Activated CD8-positive, alpha-beta T cell treated with anti-CD3 and anti-CD28 coated beads, Interleukin-2, amount 10 ng/mL, durations not matched to agents 7 days and 5 days (primary cell): ENCODE data around the gene SLIT3. TPM values are rescaled to one million over a fixed set of nuclear protein-coding genes. Genes with fewer than 3 reads are reported as not detected.

ENCODE experiments used
- ATAC-seq: fragments of 150-1000 bp; cut with Tn5 transposase; one replicate; pipeline ENCODE4 v1.10.0; 2021; ENCODE audit warnings: moderate library complexity
- CTCF ChIA-PET: fragments of 350-600 bp; sonication (Branson Sonifier 250); formaldehyde crosslinking; loops from one replicate; lab custom pipeline; 2021; ENCODE audit warnings: antibody characterized with exemption; lab: Charles Lee
- POLR2A ChIA-PET: fragments of 350-600 bp; sonication (Branson Sonifier 250); formaldehyde crosslinking; loops from one replicate; lab custom pipeline; 2021; ENCODE audit warnings: antibody characterized with exemption; lab: Charles Lee
- DNase-seq: peaks from one replicate; pipeline ENCODE4 v3.0.0-alpha.2; 2020
- H3K27ac Mint-ChIP-seq: one replicate; pipeline ENCODE4 v1.8.0; 2021; ENCODE audit warnings: mild to moderate bottlenecking, mixed read lengths
- H3K27me3 Mint-ChIP-seq: one replicate; pipeline ENCODE4 v1.8.0; 2021; ENCODE audit warnings: low read depth, mixed read lengths
- H3K36me3 Mint-ChIP-seq: one replicate; pipeline ENCODE4 v1.8.0; 2021; ENCODE audit warnings: low read depth, mixed read lengths
- H3K4me1 Mint-ChIP-seq: one replicate; pipeline ENCODE4 v1.8.0; 2021; ENCODE audit warnings: low read depth, mixed read lengths
- H3K4me3 Mint-ChIP-seq: one replicate; pipeline ENCODE4 v1.8.0; 2021; ENCODE audit warnings: mild to moderate bottlenecking, mixed read lengths
- H3K9me3 Mint-ChIP-seq: one replicate; pipeline ENCODE4 v1.8.0; 2022; ENCODE audit warnings: mixed read lengths; ENCODE audit not compliant: insufficient read depth
- total RNA-seq, 2 experiments: library from RNA; stranded (reverse); gene quantifications; one replicate each; pipeline ENCODE4 v1.2.3, GENCODE V29; 2021

SLIT3 gene
- total RNA-seq, 2 experiments from 2014 or later, result not detected

- Mint-ChIP-seq H3K4me1 (no peaks in the 10 kb centered on the region), H3K36me3 (no peaks in the 10 kb centered on the region), H3K9me3 (no peaks in the 10 kb centered on the region), H3K27ac (no peak overlapping the region), H3K4me3 (no peak overlapping the region), H3K27me3 (peaks cover 23% of the 10 kb centered on the region)
- POLR2A ChIA-PET, result no interaction called here
- CTCF ChIA-PET, result no interaction called here
- ATAC-seq, result no peak
- no peak for DNase-seq
These were observed 4.4 kb downstream of the SLIT3 start for GRCh38 chr5:169296419-169297143.

GRCh38 chr5:169295306-169295705, 5.6 kb downstream of the SLIT3 start:
- ChIA-PET CTCF (no interaction called here), POLR2A (no interaction called here)
- DNase-seq, result no peak
- no peak for ATAC-seq
- Mint-ChIP-seq H3K9me3 (no peaks in the 10 kb centered on the region), H3K27me3 (peaks cover 17% of the 10 kb centered on the region), H3K4me1 (no peaks in the 10 kb centered on the region), H3K27ac (no peak overlapping the region), H3K4me3 (no peak overlapping the region), H3K36me3 (no peaks in the 10 kb centered on the region)

- Mint-ChIP-seq H3K4me3 (no peak overlapping the region), H3K4me1 (no peaks in the 10 kb centered on the region), H3K36me3 (no peaks in the 10 kb centered on the region), H3K27me3 (peaks cover 11% of the 10 kb centered on the region), H3K27ac (no peak overlapping the region), H3K9me3 (no peaks in the 10 kb centered on the region)
- DNase-seq (no peak), ATAC-seq (no peak)
- POLR2A ChIA-PET, result no interaction called here
- CTCF ChIA-PET, result no interaction called here
These were observed 6.3 kb downstream of the SLIT3 start for GRCh38 chr5:169294621-169295020.

GRCh38 chr5:169291877-169292276, 9.1 kb downstream of the SLIT3 start:
- ATAC-seq (no peak), DNase-seq (no peak)
- Mint-ChIP-seq H3K9me3 (no peaks in the 10 kb centered on the region), H3K4me1 (no peaks in the 10 kb centered on the region), H3K27ac (no peak overlapping the region), H3K36me3 (no peaks in the 10 kb centered on the region), H3K4me3 (no peak overlapping the region), H3K27me3 (no peaks in the 10 kb centered on the region)
- ChIA-PET POLR2A (no interaction called here), CTCF (interaction anchor here (1.5 kb wide), 1 partner anchor 11 kb away, joined by 5 read pairs; no protein-coding TSS in a partner anchor)

GRCh38 chr5:169290895-169291294, 10.0 kb downstream of the SLIT3 start:
- ATAC-seq (no peak), DNase-seq (no peak)
- no peak overlapping the region for H3K4me3 Mint-ChIP-seq
- H3K9me3 Mint-ChIP-seq, result no peaks in the 10 kb centered on the region
- no peak overlapping the region for H3K27ac Mint-ChIP-seq
- no peaks in the 10 kb centered on the region for H3K27me3 Mint-ChIP-seq
- H3K36me3 Mint-ChIP-seq, result no peaks in the 10 kb centered on the region
- CTCF ChIA-PET, result no interaction called here
- H3K4me1 Mint-ChIP-seq, result no peaks in the 10 kb centered on the region
- POLR2A ChIA-PET, result no interaction called here

- Mint-ChIP-seq H3K27ac (no peak overlapping the region), H3K4me1 (no peaks in the 10 kb centered on the region), H3K36me3 (no peaks in the 10 kb centered on the region), H3K9me3 (no peaks in the 10 kb centered on the region), H3K27me3 (no peaks in the 10 kb centered on the region), H3K4me3 (no peak overlapping the region)
- POLR2A ChIA-PET, result no interaction called here
- CTCF ChIA-PET, result no interaction called here
- ATAC-seq (no peak), DNase-seq (no peak)
These were observed 11.4 kb downstream of the SLIT3 start for GRCh38 chr5:169289520-169289919.

GRCh38 chr5:169288066-169288930, 12.6 kb downstream of the SLIT3 start:
- no peak overlapping the region for H3K27ac Mint-ChIP-seq
- DNase-seq, result no peak
- H3K4me1 Mint-ChIP-seq, result no peaks in the 10 kb centered on the region
- no peaks in the 10 kb centered on the region for H3K27me3 Mint-ChIP-seq
- no peak for ATAC-seq
- H3K9me3 Mint-ChIP-seq, result no peaks in the 10 kb centered on the region
- POLR2A ChIA-PET, result no interaction called here
- no peak overlapping the region for H3K4me3 Mint-ChIP-seq
- no peaks in the 10 kb centered on the region for H3K36me3 Mint-ChIP-seq
- CTCF ChIA-PET, result no interaction called here

- Mint-ChIP-seq H3K27me3 (no peaks in the 10 kb centered on the region), H3K4me1 (no peaks in the 10 kb centered on the region), H3K36me3 (no peaks in the 10 kb centered on the region), H3K4me3 (no peak overlapping the region), H3K27ac (no peak overlapping the region), H3K9me3 (no peaks in the 10 kb centered on the region)
- DNase-seq (no peak), ATAC-seq (no peak)
- ChIA-PET POLR2A (no interaction called here), CTCF (no interaction called here)
These were observed 13.4 kb downstream of the SLIT3 start for GRCh38 chr5:169287529-169287928.

- Mint-ChIP-seq H3K27me3 (no peaks in the 10 kb centered on the region), H3K9me3 (no peaks in the 10 kb centered on the region), H3K36me3 (no peaks in the 10 kb centered on the region), H3K27ac (no peak overlapping the region), H3K4me1 (no peaks in the 10 kb centered on the region), H3K4me3 (no peak overlapping the region)
- ATAC-seq (no peak), DNase-seq (no peak)
- ChIA-PET POLR2A (no interaction called here), CTCF (no interaction called here)
These were observed 14.2 kb downstream of the SLIT3 start for GRCh38 chr5:169286572-169287300.

GRCh38 chr5:169283887-169284286, 17.1 kb downstream of the SLIT3 start:
- no peaks in the 10 kb centered on the region for H3K9me3 Mint-ChIP-seq
- H3K27ac Mint-ChIP-seq, result no peak overlapping the region
- no peaks in the 10 kb centered on the region for H3K27me3 Mint-ChIP-seq
- no peaks in the 10 kb centered on the region for H3K4me1 Mint-ChIP-seq
- H3K4me3 Mint-ChIP-seq, result no peak overlapping the region
- ATAC-seq (no peak), DNase-seq (no peak)
- POLR2A ChIA-PET, result no interaction called here
- no peaks in the 10 kb centered on the region for H3K36me3 Mint-ChIP-seq
- CTCF ChIA-PET, result no interaction called here

GRCh38 chr5:169281625-169282024, 19.3 kb downstream of the SLIT3 start:
- Mint-ChIP-seq H3K27ac (no peak overlapping the region), H3K9me3 (no peaks in the 10 kb centered on the region), H3K4me1 (no peaks in the 10 kb centered on the region), H3K27me3 (no peaks in the 10 kb centered on the region), H3K36me3 (no peaks in the 10 kb centered on the region), H3K4me3 (no peak overlapping the region)
- no peak for DNase-seq
- ChIA-PET CTCF (no interaction called here), POLR2A (no interaction called here)
- ATAC-seq, result no peak

- no peak for DNase-seq
- Mint-ChIP-seq H3K4me3 (no peak overlapping the region), H3K9me3 (no peaks in the 10 kb centered on the region), H3K27me3 (no peaks in the 10 kb centered on the region), H3K36me3 (no peaks in the 10 kb centered on the region), H3K27ac (no peak overlapping the region), H3K4me1 (no peaks in the 10 kb centered on the region)
- ChIA-PET CTCF (no interaction called here), POLR2A (no interaction called here)
- ATAC-seq, result no peak
These were observed 20.2 kb downstream of the SLIT3 start for GRCh38 chr5:169280696-169281095.
